H1 (cell line): ENCODE data around the gene ARMCX1. TPM values are rescaled to one million over a fixed set of nuclear protein-coding genes. Genes with fewer than 3 reads are reported as not detected.

ENCODE experiments used
- CTCF ChIA-PET: fragments of 300-600 bp; sonication (Branson Sonifier 250); formaldehyde crosslinking; loops from one replicate; lab custom pipeline; 2021; ENCODE audit not compliant: partially characterized antibody; lab: Charles Lee
- POLR2A ChIA-PET: fragments of 300-600 bp; sonication (Branson Sonifier 250); formaldehyde crosslinking; loops from one replicate; lab custom pipeline; 2021; ENCODE audit warnings: inconsistent platforms; ENCODE audit not compliant: partially characterized antibody; lab: Charles Lee
- DNase-seq, 2 experiments: peaks; one replicate each; pipeline versions ENCODE4 v3.0.0 to v3.0.0-alpha.2; 2010 to 2022; ENCODE audit warnings: low spot score in 2 of 2, low read depth in 1 of 2, mixed read lengths in 1 of 2
- FAIRE-seq: peaks from 2 replicates; lab custom pipeline; 2011; peaks lifted over from hg19 to GRCh38; lab: Jason Lieb, UNC
- H2AFZ ChIP-seq: 2 replicates; pipeline ENCODE4 v1.8.1; 2012; ENCODE audit warnings: low read length, inconsistent platforms
- H2AK5ac ChIP-seq: 2 replicates; pipeline ENCODE4 v1.6.1; 2013; ENCODE audit warnings: low read depth, low read length
- H2BK120ac ChIP-seq: replicated peaks from 2 replicates; pipeline ENCODE3; 2013; ENCODE audit warnings: low read depth, low read length, inconsistent platforms
- H2BK12ac ChIP-seq: 2 replicates; pipeline ENCODE4 v1.6.1; 2013; ENCODE audit warnings: low read depth, low read length
- H2BK15ac ChIP-seq: 2 replicates; pipeline ENCODE4 v1.6.1; 2013; ENCODE audit warnings: low read length
- H2BK20ac ChIP-seq: 2 replicates; pipeline ENCODE4 v1.6.1; 2013; ENCODE audit warnings: low read length
- H2BK5ac ChIP-seq: 2 replicates; pipeline ENCODE4 v1.6.1; 2013; ENCODE audit warnings: low read depth, low read length
- H3K14ac ChIP-seq: 2 replicates; pipeline ENCODE4 v1.6.1; 2013; ENCODE audit warnings: inconsistent platforms; ENCODE audit not compliant: insufficient read length
- H3K18ac ChIP-seq: 2 replicates; pipeline ENCODE4 v1.6.1; 2013; ENCODE audit warnings: low read length; ENCODE audit errors: extremely low read depth
- H3K23ac ChIP-seq: 2 replicates; pipeline ENCODE4 v1.6.1; 2013; ENCODE audit warnings: inconsistent platforms; ENCODE audit not compliant: insufficient read length
- H3K23me2 ChIP-seq: 2 replicates; pipeline ENCODE4 v1.6.1; 2013; ENCODE audit warnings: low read depth, low read length
- H3K27ac ChIP-seq: 2 replicates; pipeline ENCODE4 v1.6.1; 2011; ENCODE audit warnings: low read depth, low read length, inconsistent platforms
- H3K27me3 ChIP-seq, 4 experiments: replicated peaks in 1 of 4; 1 replicate in 1 of 4; 2 replicates in 3 of 4; pipeline versions ENCODE4 v1.6.1 to v1.8.1; 2011 to 2013; ENCODE audit warnings: low read length in 3 of 4, mild to moderate bottlenecking in 3 of 4, inconsistent platforms in 2 of 4, mixed read lengths in 2 of 4, moderate library complexity in 1 of 4; ENCODE audit not compliant: control insufficient read depth in 3 of 4, insufficient read depth in 3 of 4; ENCODE audit errors: extremely low read depth in 1 of 4
- H3K36me3 ChIP-seq, 4 experiments: 2 replicates each; pipeline versions ENCODE4 v1.6.1 to v1.8.1; 2011 to 2013; ENCODE audit warnings: mild to moderate bottlenecking in 4 of 4, low read length in 3 of 4, moderate library complexity in 2 of 4, control low read depth in 1 of 4, inconsistent platforms in 1 of 4; ENCODE audit not compliant: insufficient read depth in 4 of 4, control insufficient read depth in 2 of 4
- H3K4ac ChIP-seq: replicated peaks from 2 replicates; pipeline ENCODE3; 2013; ENCODE audit warnings: low read length, low read depth, mixed read lengths, inconsistent platforms; ENCODE audit not compliant: insufficient read length
- H3K4me1 ChIP-seq, 4 experiments: replicated peaks in 1 of 4; 1 replicate in 1 of 4; 2 replicates in 3 of 4; pipeline versions ENCODE4 v1.6.1 to v1.8.1; 2011 to 2013; ENCODE audit warnings: low read length in 3 of 4, inconsistent platforms in 2 of 4, mixed read lengths in 1 of 4; ENCODE audit not compliant: insufficient read depth in 4 of 4, control insufficient read depth in 3 of 4
- H3K4me2 ChIP-seq, 2 experiments: 2 replicates each; pipeline versions ENCODE4 v1.6.1 to v1.8.1; 2011 to 2013; ENCODE audit warnings: low read depth in 2 of 2, low read length in 2 of 2, control low read depth in 1 of 2, inconsistent platforms in 1 of 2, mild to moderate bottlenecking in 1 of 2; ENCODE audit not compliant: insufficient read depth in 1 of 2
- H3K4me3 ChIP-seq, 4 experiments: fragments of 200-600, 300-600 bp in 1 of 4; sonication (generic), shearing (Covaris generic), sonication (Bioruptor Twin) in 1 of 4; 2 replicates each; pipeline versions ENCODE4 v1.5.1 to v1.8.1; 2011 to 2016; ENCODE audit warnings: low read length in 4 of 4, low read depth in 3 of 4, control low read depth in 2 of 4, inconsistent platforms in 2 of 4, mild to moderate bottlenecking in 2 of 4, mixed read lengths in 1 of 4, moderate library complexity in 1 of 4; ENCODE audit not compliant: insufficient read depth in 2 of 4; ENCODE audit errors: extremely low read depth in 1 of 4
- H3K56ac ChIP-seq: replicated peaks from 2 replicates; pipeline ENCODE3; 2013; ENCODE audit warnings: low read depth, mild to moderate bottlenecking, mixed read lengths, low read length, inconsistent platforms; ENCODE audit not compliant: insufficient read length
- H3K79me1 ChIP-seq: 2 replicates; pipeline ENCODE4 v1.6.1; 2013; ENCODE audit warnings: low read depth, low read length, control low read depth
- H3K79me2 ChIP-seq, 2 experiments: 2 replicates each; pipeline versions ENCODE4 v1.6.1 to v1.8.1; 2012 to 2013; ENCODE audit warnings: low read length in 2 of 2, mild to moderate bottlenecking in 2 of 2, inconsistent platforms in 1 of 2; ENCODE audit not compliant: insufficient read depth in 2 of 2, control insufficient read depth in 1 of 2
- H3K9ac ChIP-seq, 4 experiments: replicated peaks in 1 of 4; 1 replicate in 1 of 4; 2 replicates in 3 of 4; pipeline versions ENCODE4 v1.6.1 to v1.8.1; 2011 to 2013; ENCODE audit warnings: low read depth in 3 of 4, low read length in 3 of 4, control low read depth in 2 of 4, mild to moderate bottlenecking in 2 of 4, moderate library complexity in 2 of 4, inconsistent platforms in 1 of 4; ENCODE audit errors: extremely low read depth in 1 of 4
- H3K9me3 ChIP-seq, 2 experiments: 2 replicates each; pipeline versions ENCODE4 v1.6.1 to v1.8.1; 2012 to 2013; ENCODE audit warnings: mild to moderate bottlenecking in 2 of 2, moderate library complexity in 2 of 2, control low read depth in 1 of 2, inconsistent platforms in 1 of 2, low read depth in 1 of 2, low read length in 1 of 2, mixed read lengths in 1 of 2; ENCODE audit not compliant: insufficient read depth in 2 of 2
- H4K20me1 ChIP-seq, 2 experiments: replicated peaks in 1 of 2; 2 replicates each; pipeline versions ENCODE3 to v1.8.1; 2011 to 2013; ENCODE audit warnings: inconsistent platforms in 2 of 2, low read length in 2 of 2, mild to moderate bottlenecking in 1 of 2; ENCODE audit not compliant: insufficient read depth in 2 of 2, control insufficient read depth in 1 of 2
- H4K5ac ChIP-seq: 2 replicates; pipeline ENCODE4 v1.6.1; 2013; ENCODE audit warnings: low read length, low read depth, mixed read lengths, inconsistent platforms; ENCODE audit not compliant: insufficient read length
- H4K8ac ChIP-seq: 2 replicates; pipeline ENCODE4 v1.8.0; 2013; ENCODE audit warnings: mild to moderate bottlenecking, moderate library complexity, low read length, inconsistent platforms; ENCODE audit not compliant: insufficient read depth; ENCODE audit errors: extremely low read depth
- H4K91ac ChIP-seq: replicated peaks from 2 replicates; pipeline ENCODE3; 2013; ENCODE audit warnings: low read length, mixed read lengths, inconsistent platforms; ENCODE audit not compliant: insufficient read length
- ASH2L ChIP-seq: fragments of 200-600, 300-600 bp; sonication (generic); IDR thresholded peaks from one replicate; pipeline ENCODE4 v1.7.1; 2017; ENCODE audit warnings: low read length
- BCL11A ChIP-seq, 2 experiments: IDR thresholded peaks; one replicate each; pipeline ENCODE4 v1.6.1; 2011; ENCODE audit warnings: low read depth in 2 of 2, low read length in 2 of 2, mild to moderate bottlenecking in 2 of 2
- GTF2F1 ChIP-seq: IDR thresholded peaks from 2 replicates; pipeline ENCODE4 v1.6.1; 2012; ENCODE audit warnings: low read depth, low read length, improper control_type of control experiment, borderline replicate concordance
- KDM4A ChIP-seq: IDR thresholded peaks from one replicate; pipeline ENCODE4 v1.7.1; 2012; ENCODE audit warnings: low read depth, mild to moderate bottlenecking, moderate library complexity, low read length, inconsistent platforms; ENCODE audit not compliant: severe bottlenecking
- KDM5A ChIP-seq: fragments of 200-600 bp; IDR thresholded peaks from 2 replicates; pipeline ENCODE4 v1.7.1; 2012; ENCODE audit warnings: mild to moderate bottlenecking, low read length, inconsistent platforms, mixed read lengths
- MAFK ChIP-seq: IDR thresholded peaks from 2 replicates; pipeline ENCODE4 v1.6.1; 2012; ENCODE audit warnings: low read depth, mild to moderate bottlenecking, improper control_type of control experiment, low read length
- NRF1 ChIP-seq: IDR thresholded peaks from 2 replicates; pipeline ENCODE4 v1.6.1; 2011; ENCODE audit warnings: mild to moderate bottlenecking, low read depth, low read length, improper control_type of control experiment
- POLR2AphosphoS5 ChIP-seq: IDR thresholded peaks from 2 replicates; pipeline ENCODE4 v1.6.1; 2011; ENCODE audit warnings: low read depth, low read length
- RNF2 ChIP-seq: fragments of 200-900, 300-1000 bp; sonication (generic); IDR thresholded peaks from 2 replicates; pipeline ENCODE4 v1.7.1; 2016; ENCODE audit warnings: borderline replicate concordance, low read depth, mild to moderate bottlenecking, antibody characterized with exemption, low read length; ENCODE audit not compliant: poor library complexity, severe bottlenecking; ENCODE audit errors: missing control alignments
- SAP30 ChIP-seq: fragments of 300-600 bp; sonication (generic); IDR thresholded peaks from 2 replicates; pipeline ENCODE4 v1.7.1; 2012; ENCODE audit warnings: low read length, moderate library complexity, mild to moderate bottlenecking, inconsistent platforms; ENCODE audit not compliant: insufficient read depth, insufficient replicate concordance
- SP4 ChIP-seq: IDR thresholded peaks from 2 replicates; pipeline ENCODE4 v1.6.1; 2012; ENCODE audit warnings: low read length, inconsistent platforms
- WGBS, 2 experiments: shearing (Covaris generic) in 1 of 2; methylation state at CpG; one replicate each; pipeline versions ENCODE4 v1.1.6 to v1.1.7; 2013 to 2015; ENCODE audit warnings: low lambda C conversion rate in 2 of 2, mixed read lengths in 2 of 2, inconsistent platforms in 1 of 2, low coverage in 1 of 2, missing lambda C conversion rate in 1 of 2; ENCODE audit not compliant: insufficient replicate concordance in 2 of 2, insufficient coverage in 1 of 2, insufficient read length in 1 of 2; ENCODE audit errors: extremely low coverage in 1 of 2, missing lambda C conversion rate in 1 of 2; 5-methylcytosine and 5-hydroxymethylcytosine counted together
- polyA plus RNA-seq, 7 experiments: library from polyadenylated mRNA; depleted of rRNA in 3 of 7; stranded (reverse) in 5 of 7; unstranded in 2 of 7; fragments of >200 nt in 5 of 7; fragments of 200-250 nt in 2 of 7; gene quantifications; 1 replicate in 5 of 7; 2 replicates in 1 of 7; 4 replicates in 1 of 7; pipeline versions ENCODE4 v1.2.1 to v1.2.3, GENCODE V29; 2011 to 2013; ENCODE audit warnings: missing spikeins in 2 of 7, mixed read lengths in 2 of 7
- total RNA-seq: library from RNA; stranded (reverse); fragmentation: NEBNext Ultra II Directional; extraction: Animal tissue kit (Norgen Biotek cat#: 25700); gene quantifications from 2 replicates; pipeline ENCODE4 v1.2.1, GENCODE V29; 2021
- TF ChIP-seq, protein P1 (sequence below), 3 experiments: IDR thresholded peaks; 1 replicate in 2 of 3; 2 replicates in 1 of 3; pipeline versions ENCODE4 v1.5.1 to v1.6.1; 2011; ENCODE audit warnings: low read length in 3 of 3, mild to moderate bottlenecking in 3 of 3, inconsistent platforms in 2 of 3, low read depth in 1 of 3, moderate library complexity in 1 of 3; ENCODE audit not compliant: insufficient read depth in 1 of 3; ENCODE audit errors: control extremely low read depth in 1 of 3

The ARMCX1 gene
- total and polyA plus RNA-seq, 2 of the 8 experiments (the other 6 are each of a cell fraction or from before 2014, with no cell fraction given) = 12.5 to 29.1 TPM

DNA sequence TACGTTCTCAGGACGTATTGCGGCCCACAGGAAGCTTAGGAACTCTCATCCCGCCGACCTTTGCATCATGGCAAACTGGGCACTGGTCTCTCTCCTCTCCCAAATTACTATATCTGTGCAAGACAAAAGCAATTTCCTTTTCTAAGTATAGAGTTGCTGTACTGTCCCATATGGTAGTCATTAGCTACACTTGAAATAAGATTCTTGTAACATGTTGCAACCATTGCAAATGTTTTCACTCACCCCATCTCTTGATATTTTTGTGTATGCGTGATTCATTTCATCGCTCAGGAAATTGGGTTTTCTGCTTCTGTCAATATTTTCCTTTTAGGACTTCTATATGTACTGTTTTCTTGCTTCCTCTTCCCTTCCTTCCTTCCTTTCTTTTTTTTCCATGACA is 51.7 kb downstream of the ARMCX1 start:
- Histone ChIP-seq H2AFZ (no peak overlapping the region), H3K79me2 (no peaks in the 10 kb centered on the region), H2BK12ac (no peak overlapping the region), H4K8ac (no peak overlapping the region), H3K27me3 (no peaks in the 10 kb centered on the region), H3K23ac (no peak overlapping the region), H4K5ac (no peak overlapping the region), H3K36me3 (no peaks in the 10 kb centered on the region), H3K4me2 (no peak overlapping the region), H3K4me1 (no peaks in the 10 kb centered on the region), H3K79me1 (no peaks in the 10 kb centered on the region), H3K27ac (no peak overlapping the region), H2AK5ac (no peak overlapping the region), H3K9me3 (no peaks in the 10 kb centered on the region), H2BK15ac (no peak overlapping the region), H3K56ac (no peak overlapping the region), H3K4me3 (no peak overlapping the region), H3K14ac (no peak overlapping the region), H4K91ac (no peak overlapping the region), H3K9ac (no peak overlapping the region), H2BK5ac (no peak overlapping the region), H4K20me1 (no peaks in the 10 kb centered on the region), H2BK120ac (no peak overlapping the region), H3K4ac (no peak overlapping the region), H3K18ac (no peak overlapping the region), H2BK20ac (no peak overlapping the region), H3K23me2 (no peaks in the 10 kb centered on the region)
- ChIA-PET POLR2A (no interaction called here), CTCF (no interaction called here)
- WGBS, 2 experiments = 100% methylated on average over 2 of the region's 7 CpGs; no CpG with 5 or more reads in 1 of the 2 experiments
- DNase-seq = no peak
- FAIRE-seq = no peak
- TF ChIP-seq RNF2 (no peak), POLR2AphosphoS5 (no peak), KDM5A (no peak), KDM4A (no peak), SAP30 (no peak), SP4 (no peak), BCL11A (IDR thresholded peaks at IDR 0.05; ENCODE audit: low read depth in 2 of 2, low read length in 2 of 2) (no peak), ASH2L (no peak), MAFK (no peak), GTF2F1 (no peak), NRF1 (no peak)
- TF ChIP-seq, protein P1, sequence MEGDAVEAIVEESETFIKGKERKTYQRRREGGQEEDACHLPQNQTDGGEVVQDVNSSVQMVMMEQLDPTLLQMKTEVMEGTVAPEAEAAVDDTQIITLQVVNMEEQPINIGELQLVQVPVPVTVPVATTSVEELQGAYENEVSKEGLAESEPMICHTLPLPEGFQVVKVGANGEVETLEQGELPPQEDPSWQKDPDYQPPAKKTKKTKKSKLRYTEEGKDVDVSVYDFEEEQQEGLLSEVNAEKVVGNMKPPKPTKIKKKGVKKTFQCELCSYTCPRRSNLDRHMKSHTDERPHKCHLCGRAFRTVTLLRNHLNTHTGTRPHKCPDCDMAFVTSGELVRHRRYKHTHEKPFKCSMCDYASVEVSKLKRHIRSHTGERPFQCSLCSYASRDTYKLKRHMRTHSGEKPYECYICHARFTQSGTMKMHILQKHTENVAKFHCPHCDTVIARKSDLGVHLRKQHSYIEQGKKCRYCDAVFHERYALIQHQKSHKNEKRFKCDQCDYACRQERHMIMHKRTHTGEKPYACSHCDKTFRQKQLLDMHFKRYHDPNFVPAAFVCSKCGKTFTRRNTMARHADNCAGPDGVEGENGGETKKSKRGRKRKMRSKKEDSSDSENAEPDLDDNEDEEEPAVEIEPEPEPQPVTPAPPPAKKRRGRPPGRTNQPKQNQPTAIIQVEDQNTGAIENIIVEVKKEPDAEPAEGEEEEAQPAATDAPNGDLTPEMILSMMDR (IDR thresholded peaks at IDR 0.05; ENCODE audit: control extremely low read depth in 1 of 3, insufficient read depth in 1 of 3, low read depth in 1 of 3, low read length in 3 of 3) = no peak
